Mucosa of descending colon (tissue), 3 donors: ENCODE measurements around the gene MTHFD1L. TPM values are rescaled to one million over a fixed set of nuclear protein-coding genes. Genes with fewer than 3 reads are reported as not detected.
"Not testable (repeated sequence)": the region's sequence is repeated elsewhere in the genome, so short reads cannot be mapped to it uniquely, and the experiment has no call there.

Experiments used
- ATAC-seq: fragments of 200-7000 bp; cut with Tn5 transposase; one replicate; pipeline ENCODE4 v1.9.1; 2020; ENCODE audit warnings: mild to moderate bottlenecking, moderate library complexity
- DNase-seq, 3 donors: peaks; one replicate each; pipeline ENCODE4 v3.0.0-alpha.2; 2020
- H3K36me3 ChIP-seq: fragments of 200-600 bp; one replicate; pipeline ENCODE4 v1.8.0; 2021; ENCODE audit warnings: low read depth, mild to moderate bottlenecking
- H3K4me1 ChIP-seq: fragments of 200-600 bp; one replicate; pipeline ENCODE4 v1.8.0; 2021; ENCODE audit warnings: low read depth, mild to moderate bottlenecking
- H3K4me3 ChIP-seq: fragments of 200-600 bp; one replicate; pipeline ENCODE4 v1.8.0; 2021; ENCODE audit warnings: mild to moderate bottlenecking
- H3K9me3 ChIP-seq: fragments of 200-600 bp; one replicate; pipeline ENCODE4 v1.8.0; 2021; ENCODE audit warnings: mild to moderate bottlenecking
- CTCF ChIP-seq: fragments of 200-600 bp; IDR thresholded peaks from one replicate; pipeline ENCODE4 v1.8.0; 2022; ENCODE audit warnings: antibody characterized with exemption, mild to moderate bottlenecking
- intact Hi-C, 2 donors: fragments of 100-400 bp; cut with DNase I in 1 of 2; cut with micrococcal nuclease in 1 of 2; formaldehyde crosslinking; loops; one replicate each; pipeline versions ENCODE4 v1.11.0 to v1.11.1; 2022; cut with DNase I, micrococcal nuclease
- total RNA-seq, 3 donors: library from RNA; stranded (reverse); fragmentation: NEBNext Ultra II Directional in 2 of 3; extraction: Animal tissue kit (Norgen Biotek cat#: 25700) in 2 of 3; gene quantifications; one replicate each; pipeline versions ENCODE4 v1.2.1 to v1.2.4, GENCODE V29; 2021 to 2023
- donor health status: DM: no; HTN: no; CAD: no; lungs with moderate emphysema.
- donor health status: DM: no; HTN: no; CAD: no.
- donor health status: DM: no; HTN: yes; CAD: no.

MTHFD1L gene
- total RNA-seq, 3 donors from 2014 or later: 7.1 to 11.1 (median 8.9) TPM

- TF ChIP-seq CTCF: no peak
- no peaks in the 10 kb centered on the region for H3K9me3 ChIP-seq
- no peaks in the 10 kb centered on the region for H3K4me1 ChIP-seq
- intact Hi-C loops: no loop called here
- H3K4me3 ChIP-seq: no peak overlapping the region
- no peaks in the 10 kb centered on the region for H3K36me3 ChIP-seq
- ATAC-seq: no peak
- no peak for DNase-seq
Observed at GRCh38 chr6:151084275-151084674, 218.8 kb downstream of the MTHFD1L start.

GRCh38 chr6:151087055-151087454 lies 221.6 kb downstream of the MTHFD1L start:
- not testable (repeated sequence) for H3K4me3 ChIP-seq, ATAC-seq, H3K9me3 ChIP-seq

GRCh38 chr6:151087861-151088598 lies 222.5 kb downstream of the MTHFD1L start:
- ATAC-seq (no peak), DNase-seq (peak in 1 of 3 donors; percentile 19)
- no peak for TF ChIP-seq CTCF

More at GRCh38 chr6:151087055-151087454, 221.6 kb downstream of the MTHFD1L start:
- DNase-seq, H3K36me3 ChIP-seq, intact Hi-C loops, H3K4me1 ChIP-seq: not testable (repeated sequence)

GRCh38 chr6:151088599-151088935 lies 223.1 kb downstream of the MTHFD1L start:
- DNase-seq: no peak
- Histone ChIP-seq H3K9me3 (no peaks in the 10 kb centered on the region), H3K36me3 (no peaks in the 10 kb centered on the region), H3K4me1 (no peaks in the 10 kb centered on the region), H3K4me3 (no peak overlapping the region)
- intact Hi-C loops: no loop called here
- no peak for TF ChIP-seq CTCF
- no peak for ATAC-seq

More at GRCh38 chr6:151087861-151088598, 222.5 kb downstream of the MTHFD1L start:
- Histone ChIP-seq H3K36me3 (no peaks in the 10 kb centered on the region), H3K9me3 (no peaks in the 10 kb centered on the region), H3K4me3 (no peak overlapping the region), H3K4me1 (no peaks in the 10 kb centered on the region)
- intact Hi-C loops: no loop called here

- H3K9me3 ChIP-seq: no peaks in the 10 kb centered on the region
- TF ChIP-seq CTCF: no peak
- DNase-seq (no peak), ATAC-seq (no peak)
- intact Hi-C loops: no loop called here
- no peaks in the 10 kb centered on the region for H3K36me3 ChIP-seq
- H3K4me3 ChIP-seq: no peak overlapping the region
- H3K4me1 ChIP-seq: no peaks in the 10 kb centered on the region
Observed at GRCh38 chr6:151088963-151089362, 223.5 kb downstream of the MTHFD1L start.

- no peak for ATAC-seq
- intact Hi-C loops: no loop called here
- no peak for TF ChIP-seq CTCF
- H3K4me3 ChIP-seq: no peak overlapping the region
- no peak for DNase-seq
- H3K36me3 ChIP-seq: no peaks in the 10 kb centered on the region
- H3K4me1 ChIP-seq: no peaks in the 10 kb centered on the region
- no peaks in the 10 kb centered on the region for H3K9me3 ChIP-seq
Observed at GRCh38 chr6:151089978-151090377, 224.5 kb downstream of the MTHFD1L start.
